Activated T-cell treated with anti-CD3 and anti-CD28 coated beads, Interleukin-2, amount 50 U/mL, for 24 hours (primary cell): ENCODE results near the gene TMEM215.

ENCODE experiments used
- DNase-seq: peaks from one replicate; pipeline ENCODE4 v3.0.0-alpha.2; 2020
- H3K27ac Mint-ChIP-seq: 2 replicates; pipeline ENCODE4 v1.8.0; 2020; ENCODE audit warnings: mild to moderate bottlenecking, mixed read lengths
- H3K27me3 Mint-ChIP-seq: 2 replicates; pipeline ENCODE4 v1.8.0; 2020; ENCODE audit warnings: mixed read lengths
- H3K36me3 Mint-ChIP-seq: 2 replicates; pipeline ENCODE4 v1.8.0; 2020; ENCODE audit warnings: low read depth, mixed read lengths
- H3K4me1 Mint-ChIP-seq: 2 replicates; pipeline ENCODE4 v1.8.0; 2020; ENCODE audit warnings: low read depth, mixed read lengths
- H3K4me3 Mint-ChIP-seq: 2 replicates; pipeline ENCODE4 v1.8.0; 2020; ENCODE audit warnings: mild to moderate bottlenecking, moderate library complexity, mixed read lengths
- H3K9me3 Mint-ChIP-seq: 2 replicates; pipeline ENCODE4 v1.8.0; 2020; ENCODE audit warnings: mixed read lengths

Gene TMEM215

DNA sequence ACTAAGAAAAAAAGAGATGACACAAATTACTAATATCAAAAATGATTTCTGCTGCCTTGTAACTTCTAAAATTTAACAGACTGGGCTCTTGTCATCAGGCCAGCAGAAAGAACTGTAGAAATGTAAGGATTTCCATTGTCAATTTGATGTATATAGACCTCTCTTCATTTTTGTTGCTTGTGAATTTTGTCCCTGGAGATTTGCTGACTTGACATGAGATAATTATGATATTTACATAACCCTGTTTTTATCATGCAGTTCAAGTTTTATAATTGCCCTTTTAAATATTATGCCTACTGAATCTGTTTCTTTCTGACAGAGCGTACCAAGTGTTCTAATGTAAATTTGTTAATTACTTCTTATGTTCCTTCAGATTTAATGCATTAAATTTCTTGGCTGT is 23.9 kb downstream of the TMEM215 start:
- H3K36me3 Mint-ChIP-seq: no peaks in the 10 kb centered on the region
- H3K27me3 Mint-ChIP-seq: peaks cover 10% of the 10 kb centered on the region
- DNase-seq: no peak
- H3K4me3 Mint-ChIP-seq: no peak overlapping the region
- peaks cover 9% of the 10 kb centered on the region for H3K9me3 Mint-ChIP-seq
- H3K4me1 Mint-ChIP-seq: no peaks in the 10 kb centered on the region
- no peak overlapping the region for H3K27ac Mint-ChIP-seq

DNA sequence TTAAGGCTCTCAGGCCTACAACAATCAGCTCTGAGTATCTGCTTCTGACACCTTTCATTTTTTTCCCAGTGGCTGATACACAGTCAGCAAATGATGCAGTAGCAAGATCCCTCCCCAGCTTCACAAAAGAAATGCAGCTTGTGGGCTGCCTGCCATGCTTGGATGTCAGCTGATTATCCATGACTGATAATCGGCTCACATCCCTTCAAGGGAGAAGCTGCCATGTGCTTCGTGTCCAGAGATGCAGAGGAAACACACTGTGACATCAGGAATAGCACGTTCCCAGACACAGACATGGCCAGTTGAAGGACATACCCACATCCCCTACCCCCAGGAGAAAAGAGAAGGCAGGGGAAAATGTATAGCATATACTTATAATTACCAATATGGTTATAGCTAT is 27.9 kb downstream of the TMEM215 start:
- Mint-ChIP-seq H3K27me3 (peaks cover 16% of the 10 kb centered on the region), H3K4me3 (no peak overlapping the region), H3K27ac (no peak overlapping the region), H3K36me3 (no peaks in the 10 kb centered on the region), H3K4me1 (no peaks in the 10 kb centered on the region), H3K9me3 (peaks cover 6% of the 10 kb centered on the region)
- no peak for DNase-seq

DNA sequence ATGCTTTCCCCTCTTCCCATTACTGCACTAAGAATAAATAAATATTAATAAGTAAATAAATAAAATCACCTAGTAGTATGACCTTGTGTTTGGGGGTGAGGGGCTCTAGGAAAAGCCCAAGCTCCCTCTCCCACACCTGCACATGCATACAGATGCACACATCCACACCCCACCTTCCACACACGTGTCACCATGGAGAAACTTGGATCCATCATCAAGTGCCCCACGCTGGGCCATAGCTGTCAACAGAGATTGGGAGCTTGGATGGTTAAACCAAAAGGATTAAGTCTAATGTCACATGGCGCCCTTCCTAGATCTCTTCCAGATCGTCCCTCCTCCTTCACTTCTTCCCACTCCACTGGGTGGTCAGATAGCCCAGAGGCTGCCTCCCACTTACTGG is 37.0 kb downstream of the TMEM215 start:
- DNase-seq: no peak
- peaks cover 11% of the 10 kb centered on the region for H3K27me3 Mint-ChIP-seq
- no peaks in the 10 kb centered on the region for H3K9me3 Mint-ChIP-seq
- H3K27ac Mint-ChIP-seq: no peak overlapping the region
- no peaks in the 10 kb centered on the region for H3K4me1 Mint-ChIP-seq
- H3K36me3 Mint-ChIP-seq: no peaks in the 10 kb centered on the region
- H3K4me3 Mint-ChIP-seq: no peak overlapping the region

DNA sequence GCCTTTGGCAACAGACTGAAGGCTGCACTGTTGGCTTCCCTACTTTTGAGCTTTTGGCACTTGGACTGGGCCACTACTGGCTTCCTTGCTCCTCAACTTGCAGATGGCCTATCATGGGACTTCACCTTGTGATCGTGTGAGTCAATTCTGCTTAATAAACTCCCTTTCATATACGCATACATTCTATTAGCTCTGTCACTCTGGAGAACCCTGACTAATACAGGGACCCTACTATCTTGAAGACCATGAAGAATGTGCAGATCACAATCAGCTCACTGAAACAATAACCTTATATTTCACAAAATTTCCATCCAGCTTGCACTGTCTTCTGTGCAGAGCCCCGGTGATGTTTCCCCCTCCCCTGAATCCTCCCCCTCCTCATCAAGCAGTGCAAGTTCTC is 39.8 kb downstream of the TMEM215 start:
- Mint-ChIP-seq H3K4me1 (no peaks in the 10 kb centered on the region), H3K4me3 (no peak overlapping the region), H3K9me3 (no peaks in the 10 kb centered on the region), H3K27me3 (peaks cover 13% of the 10 kb centered on the region), H3K27ac (no peak overlapping the region), H3K36me3 (no peaks in the 10 kb centered on the region)
- no peak for DNase-seq

DNA sequence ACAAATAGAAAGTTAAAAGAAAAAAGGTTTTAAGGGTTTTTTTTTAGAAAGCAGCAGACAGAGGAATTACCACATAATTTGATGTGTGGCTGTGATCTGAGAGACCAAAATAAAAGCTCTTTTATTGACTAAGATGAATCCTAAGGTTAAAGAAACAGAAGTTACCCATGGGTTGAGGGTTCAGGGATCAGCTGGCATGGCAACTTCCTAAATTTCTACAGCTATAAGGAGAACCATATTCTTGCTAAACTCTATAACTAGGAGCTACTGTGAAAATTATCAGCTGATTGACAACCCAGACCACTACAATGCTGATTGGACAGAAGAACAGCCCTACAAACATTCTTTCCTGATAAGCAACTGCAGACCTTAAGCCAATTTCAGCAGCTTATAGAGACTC is 40.2 kb downstream of the TMEM215 start:
- H3K27ac Mint-ChIP-seq: no peak overlapping the region
- H3K4me3 Mint-ChIP-seq: no peak overlapping the region
- DNase-seq: no peak
- H3K9me3 Mint-ChIP-seq: no peaks in the 10 kb centered on the region
- no peaks in the 10 kb centered on the region for H3K36me3 Mint-ChIP-seq
- H3K27me3 Mint-ChIP-seq: peaks cover 13% of the 10 kb centered on the region
- H3K4me1 Mint-ChIP-seq: no peaks in the 10 kb centered on the region

DNA sequence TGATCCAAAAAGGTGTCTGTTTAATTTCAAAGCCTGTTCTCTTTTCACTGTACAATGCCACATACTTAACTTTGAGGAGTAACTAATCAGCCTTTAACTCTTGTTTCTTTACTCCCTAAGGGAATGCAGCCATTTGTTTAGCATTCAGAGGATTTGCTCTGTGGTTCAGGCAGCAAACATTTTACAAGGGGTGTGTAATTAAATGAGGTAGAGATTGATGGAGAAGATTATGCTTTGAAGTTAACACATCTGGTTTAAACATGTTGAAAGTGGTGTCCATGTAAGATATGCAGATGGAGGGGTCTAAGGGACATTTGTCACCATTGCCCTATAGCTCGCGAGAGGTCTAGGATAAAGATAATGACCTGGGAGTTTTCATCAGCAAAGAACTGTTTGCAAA is 41.9 kb downstream of the TMEM215 start:
- H3K4me3 Mint-ChIP-seq: no peak overlapping the region
- H3K36me3 Mint-ChIP-seq: no peaks in the 10 kb centered on the region
- no peak for DNase-seq
- no peaks in the 10 kb centered on the region for H3K9me3 Mint-ChIP-seq
- H3K4me1 Mint-ChIP-seq: no peaks in the 10 kb centered on the region
- no peak overlapping the region for H3K27ac Mint-ChIP-seq
- peaks cover 13% of the 10 kb centered on the region for H3K27me3 Mint-ChIP-seq

DNA sequence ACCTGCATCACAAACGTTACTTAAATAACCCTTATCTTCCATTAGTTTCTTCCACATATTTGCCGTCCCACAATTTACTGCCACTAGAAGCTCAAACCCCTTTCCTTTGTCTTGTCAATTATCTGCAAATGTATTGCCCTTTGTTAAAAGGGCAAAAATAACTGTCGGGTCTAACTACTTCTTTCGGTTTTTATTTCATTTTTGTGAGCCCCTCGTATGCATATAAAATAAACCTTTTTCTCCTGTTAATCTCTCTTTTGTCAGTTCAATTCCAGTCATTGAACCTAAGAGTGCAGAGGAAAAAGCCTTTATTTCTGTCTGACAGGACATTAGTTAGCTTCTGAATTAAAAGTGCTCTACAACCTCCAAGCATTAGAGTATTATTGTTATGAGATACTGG is 45.5 kb downstream of the TMEM215 start:
- Mint-ChIP-seq H3K4me1 (no peaks in the 10 kb centered on the region), H3K27me3 (peaks cover 10% of the 10 kb centered on the region), H3K36me3 (no peaks in the 10 kb centered on the region), H3K27ac (no peak overlapping the region), H3K4me3 (no peak overlapping the region), H3K9me3 (no peaks in the 10 kb centered on the region)
- no peak for DNase-seq

DNA sequence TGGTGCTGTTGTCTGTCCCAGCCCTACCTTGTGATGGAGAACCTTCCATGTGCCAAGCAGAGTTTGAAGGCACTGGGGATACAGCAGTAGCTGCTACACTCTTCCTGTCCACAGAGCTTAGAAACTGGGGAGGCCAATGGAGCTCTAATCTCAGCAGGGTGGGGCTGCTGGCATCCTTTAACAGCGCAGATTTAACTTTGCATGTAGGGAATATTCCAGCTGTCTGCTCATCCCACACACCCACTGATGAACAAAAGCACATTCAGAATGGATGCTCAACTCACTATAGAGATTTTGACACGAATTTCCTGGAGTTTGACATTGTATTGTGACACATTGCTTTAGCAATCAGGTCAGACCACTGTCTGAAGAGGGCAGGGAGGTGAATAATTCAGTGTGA is 49.0 kb downstream of the TMEM215 start:
- DNase-seq: no peak
- Mint-ChIP-seq H3K4me1 (no peaks in the 10 kb centered on the region), H3K36me3 (no peaks in the 10 kb centered on the region), H3K9me3 (no peaks in the 10 kb centered on the region), H3K27ac (no peak overlapping the region), H3K27me3 (peaks cover 16% of the 10 kb centered on the region), H3K4me3 (no peak overlapping the region)
